HepG2 (cell line): ENCODE results near the gene RUNX2. TPM values are rescaled to one million over a fixed set of nuclear protein-coding genes. Genes with fewer than 3 reads are reported as not detected.

Experiments used
- ATAC-seq: fragments of 200-7000 bp; cut with Tn5 transposase; 3 replicates; pipeline ENCODE4 v1.9.1; 2020; ENCODE audit warnings: mild to moderate bottlenecking, moderate library complexity
- BruUV-seq: library from RNA; stranded (reverse); fragments of 400-500 nt; replicated peaks from 2 replicates; lab custom pipeline; 2021; lab: Mats Ljungman, UMichigan
- CTCF ChIA-PET: fragments of 300-600 bp; formaldehyde crosslinking; extraction: SDS; loops from one replicate; lab custom pipeline; 2021; ENCODE audit warnings: low total read pairs, inconsistent platforms, low intra/inter-chr PET ratio; lab: Yijun Ruan, JAX
- POLR2A ChIA-PET: fragments of 350-600 bp; sonication (Branson Sonifier 250); formaldehyde crosslinking; loops from one replicate; lab custom pipeline; 2020; ENCODE audit warnings: antibody characterized with exemption, inconsistent platforms; lab: Yijun Ruan, JAX
- DNase-seq: peaks from one replicate; pipeline ENCODE4 v3.0.0-alpha.2; 2015; ENCODE audit warnings: low spot score
- FAIRE-seq: peaks from 3 replicates; lab custom pipeline; 2011; peaks lifted over from hg19 to GRCh38; lab: Jason Lieb, UNC
- H2AFZ ChIP-seq: one replicate; pipeline ENCODE4 v1.6.1; 2011; ENCODE audit warnings: low read length, inconsistent platforms
- H3K27ac ChIP-seq: fragments of 300-600 bp; 3 replicates; pipeline ENCODE4 v1.8.0; 2011; ENCODE audit warnings: mixed run types, mild to moderate bottlenecking, mixed read lengths, low read length, inconsistent platforms; ENCODE audit not compliant: insufficient read depth; ENCODE audit errors: extremely low read length
- H3K27me3 ChIP-seq, 2 experiments: fragments of 200-600 bp in 1 of 2; 2 replicates in 1 of 2; 3 replicates in 1 of 2; pipeline versions ENCODE4 v1.6.0 to v1.8.0; 2011; ENCODE audit warnings: low read length in 2 of 2, mild to moderate bottlenecking in 2 of 2, moderate library complexity in 2 of 2, inconsistent platforms in 1 of 2; ENCODE audit not compliant: insufficient read depth in 2 of 2, control insufficient read depth in 1 of 2
- H3K36me3 ChIP-seq, 2 experiments: fragments of 200-600 bp in 1 of 2; replicated peaks in 1 of 2; 2 replicates in 1 of 2; 3 replicates in 1 of 2; pipeline versions ENCODE4 v1.5.1 to v1.8.0; 2011; ENCODE audit warnings: low read length in 2 of 2, inconsistent platforms in 1 of 2; ENCODE audit not compliant: insufficient read depth in 2 of 2, control insufficient read depth in 1 of 2
- H3K4me1 ChIP-seq: 2 replicates; pipeline ENCODE4 v1.5.1; 2012; ENCODE audit warnings: low read length, inconsistent platforms; ENCODE audit not compliant: insufficient read depth
- H3K4me2 ChIP-seq: 2 replicates; pipeline ENCODE4 v1.6.0; 2011; ENCODE audit warnings: low read depth, low read length, inconsistent platforms
- H3K4me3 ChIP-seq, 3 experiments: fragments of 200-600 bp in 1 of 3; sonication (generic), shearing (Covaris generic) in 1 of 3; replicated peaks in 1 of 3; 2 replicates each; pipeline ENCODE4 v1.5.1; 2011 to 2016; ENCODE audit warnings: low read length in 3 of 3, inconsistent platforms in 2 of 3, low read depth in 2 of 3, mild to moderate bottlenecking in 2 of 3, control low read depth in 1 of 3, mixed read lengths in 1 of 3; ENCODE audit not compliant: insufficient read depth in 1 of 3
- H3K79me2 ChIP-seq: one replicate; pipeline ENCODE4 v1.6.1; 2011; ENCODE audit warnings: low read length, inconsistent platforms; ENCODE audit not compliant: insufficient read depth
- H3K9ac ChIP-seq: 2 replicates; pipeline ENCODE4 v1.6.0; 2011; ENCODE audit warnings: mild to moderate bottlenecking, low read depth, low read length, inconsistent platforms; ENCODE audit not compliant: insufficient read depth
- H3K9me3 ChIP-seq: 2 replicates; pipeline ENCODE4 v1.5.1; 2012; ENCODE audit warnings: mild to moderate bottlenecking, low read length
- H4K20me1 ChIP-seq: 2 replicates; pipeline ENCODE4 v1.6.0; 2011; ENCODE audit warnings: inconsistent platforms, mild to moderate bottlenecking, low read length, moderate library complexity; ENCODE audit not compliant: insufficient read depth
- CHD2 ChIP-seq: IDR thresholded peaks from 2 replicates; pipeline ENCODE4 v1.6.1; 2011; ENCODE audit warnings: low read depth, low read length, improper control_type of control experiment
- CREB1 ChIP-seq, 2 experiments: fragments of 450-650 bp in 1 of 2; IDR thresholded peaks; 2 replicates each; pipeline ENCODE4 v1.6.1; 2016 to 2017; ENCODE audit warnings: control low read depth in 1 of 2, mild to moderate bottlenecking in 1 of 2, missing compliant biosample characterization in 1 of 2, missing genetic modification characterization in 1 of 2
- HNRNPUL1 ChIP-seq: fragments of 200-400 bp; formaldehyde crosslinking; IDR thresholded peaks from 2 replicates; pipeline ENCODE4 v1.6.1; 2017; ENCODE audit warnings: low read depth, mild to moderate bottlenecking, low read length, moderate library complexity
- MYC ChIP-seq: sonication (generic); formaldehyde crosslinking; IDR thresholded peaks from 2 replicates; pipeline ENCODE4 v1.9.0; 2021; ENCODE audit warnings: missing genetic modification reagents, borderline replicate concordance
- POLR2G ChIP-seq: fragments of 200-400 bp; formaldehyde crosslinking; IDR thresholded peaks from 2 replicates; pipeline ENCODE4 v1.6.1; 2018; ENCODE audit warnings: mild to moderate bottlenecking, low read depth, low read length, moderate library complexity
- SRY ChIP-seq: sonication (generic); formaldehyde crosslinking; IDR thresholded peaks from 2 replicates; pipeline ENCODE4 v1.8.0; 2022; ENCODE audit warnings: mild to moderate bottlenecking, missing genetic modification reagents
- TOE1 ChIP-seq: sonication (generic); formaldehyde crosslinking; IDR thresholded peaks from 2 replicates; pipeline ENCODE4 v1.4.0; 2020; ENCODE audit warnings: mild to moderate bottlenecking, missing genetic modification reagents
- ZNF557 ChIP-seq: sonication (generic); formaldehyde crosslinking; IDR thresholded peaks from 2 replicates; pipeline ENCODE4 v1.4.0; 2020; ENCODE audit warnings: missing genetic modification reagents
- WGBS: methylation state at CpG from one replicate; pipeline ENCODE4 v1.1.6; 2017; ENCODE audit warnings: low lambda C conversion rate; 5-methylcytosine and 5-hydroxymethylcytosine counted together
- in situ Hi-C: cut with HindIII; loops from 2 replicates; pipeline ENCODE4 v1.10.0; 2017; ENCODE audit warnings: low pct_unique_long_range_greater_than_20kb; ENCODE audit not compliant: extremely low pct_ligation_motif_present
- intact Hi-C: fragments of 100-400 bp; cut with micrococcal nuclease; formaldehyde crosslinking; loops from one replicate; pipeline ENCODE4 v1.10.0; 2022; ENCODE audit not compliant: unreplicated experiment
- polyA plus RNA-seq, 8 experiments: library from polyadenylated mRNA; depleted of rRNA in 3 of 8; stranded (reverse) in 7 of 8; unstranded in 1 of 8; fragments of >200 nt; fragmentation: Illumina TruSeq in 4 of 8; extraction: Trizol in 4 of 8; gene quantifications; 2 replicates each; pipeline versions ENCODE4 v1.2.1 to v1.2.3, GENCODE V29; 2011 to 2016; ENCODE audit warnings: low read depth in 4 of 8, missing spikeins in 1 of 8, mixed read lengths in 1 of 8; ENCODE audit not compliant: insufficient read depth in 1 of 8
- total RNA-seq, 5 experiments: library from RNA; depleted of rRNA; stranded (reverse); fragments of >200 nt; fragmentation: Illumina TruSeq; extraction: Trizol; gene quantifications; 2 replicates each; pipeline ENCODE4 v1.2.3, GENCODE V29; 2016; ENCODE audit warnings: low read depth in 1 of 5
- TF ChIP-seq, protein P1 (sequence below): sonication (generic); formaldehyde crosslinking; IDR thresholded peaks from 2 replicates; pipeline ENCODE4 v1.4.0; 2020; ENCODE audit warnings: missing genetic modification reagents
- TF ChIP-seq, protein P2 (sequence below): sonication (generic); formaldehyde crosslinking; IDR thresholded peaks from 2 replicates; pipeline ENCODE4 v1.9.0; 2021; ENCODE audit warnings: missing genetic modification reagents, mild to moderate bottlenecking, borderline replicate concordance
- TF ChIP-seq, protein P3 (sequence below): sonication (generic); formaldehyde crosslinking; IDR thresholded peaks from 2 replicates; pipeline ENCODE4 v1.4.0; 2020; ENCODE audit warnings: missing genetic modification reagents
- TF ChIP-seq, protein P4 (sequence below): sonication (generic); formaldehyde crosslinking; IDR thresholded peaks from 2 replicates; pipeline ENCODE4 v1.5.1; 2020; ENCODE audit warnings: missing genetic modification reagents, mild to moderate bottlenecking, borderline replicate concordance

Gene RUNX2
- total and polyA plus RNA-seq, 2 of the 13 experiments (the other 11 are each of a cell fraction or from before 2014, with no cell fraction given) = not detected

DNA sequence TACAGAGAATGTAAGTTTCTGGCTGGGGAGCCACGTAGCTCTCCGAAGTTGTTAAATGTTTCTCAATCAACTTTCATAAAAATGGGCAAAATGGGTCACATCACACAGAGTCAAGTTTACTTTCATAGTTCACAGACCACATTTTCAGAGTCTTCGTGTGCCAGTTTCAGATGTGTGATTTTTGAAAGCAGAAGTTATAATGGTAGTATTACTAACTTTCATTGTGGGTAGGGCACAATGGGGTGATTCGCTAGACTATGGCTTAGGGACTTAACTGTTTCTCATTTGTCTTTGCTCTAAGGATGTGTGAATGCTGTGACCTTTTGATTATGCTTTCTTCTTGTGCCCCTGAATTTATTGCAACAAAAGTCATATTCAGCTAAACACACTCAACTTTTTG lies 158.6 kb downstream of the RUNX2 start:
- FAIRE-seq = no peak

More for the DNA sequence above, 158.6 kb downstream of the RUNX2 start:
- DNase-seq = no peak
- Histone ChIP-seq H3K27me3 (peaks cover 0 to 4% of the 10 kb centered on the region in 2 experiments; a peak in 1 of 5 replicates), H3K4me2 (no peak overlapping the region), H3K79me2 (no peaks in the 10 kb centered on the region), H3K9ac (no peak overlapping the region), H2AFZ (no peak overlapping the region), H3K9me3 (no peaks in the 10 kb centered on the region), H3K4me1 (no peaks in the 10 kb centered on the region), H3K4me3 (no peak overlapping the region), H3K27ac (no peak overlapping the region), H4K20me1 (no peaks in the 10 kb centered on the region), H3K36me3 (no peaks in the 10 kb centered on the region)
- ChIA-PET POLR2A (no interaction called here), CTCF (no interaction called here)
- TF ChIP-seq CHD2 (no peak), ZNF557 (no peak), POLR2G (no peak), CREB1 (IDR thresholded peaks at IDR 0.05) (no peak), CREB1 (CRISPR knock-in tag; IDR thresholded peaks at IDR 0.05) (no peak), TOE1 (no peak), HNRNPUL1 (no peak), SRY (CRISPR knock-in tag) (no peak), MYC (CRISPR knock-in tag) (no peak)
- TF ChIP-seq, protein P1, sequence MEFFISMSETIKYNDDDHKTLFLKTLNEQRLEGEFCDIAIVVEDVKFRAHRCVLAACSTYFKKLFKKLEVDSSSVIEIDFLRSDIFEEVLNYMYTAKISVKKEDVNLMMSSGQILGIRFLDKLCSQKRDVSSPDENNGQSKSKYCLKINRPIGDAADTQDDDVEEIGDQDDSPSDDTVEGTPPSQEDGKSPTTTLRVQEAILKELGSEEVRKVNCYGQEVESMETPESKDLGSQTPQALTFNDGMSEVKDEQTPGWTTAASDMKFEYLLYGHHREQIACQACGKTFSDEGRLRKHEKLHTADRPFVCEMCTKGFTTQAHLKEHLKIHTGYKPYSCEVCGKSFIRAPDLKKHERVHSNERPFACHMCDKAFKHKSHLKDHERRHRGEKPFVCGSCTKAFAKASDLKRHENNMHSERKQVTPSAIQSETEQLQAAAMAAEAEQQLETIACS = no peak
- TF ChIP-seq, protein P2, sequence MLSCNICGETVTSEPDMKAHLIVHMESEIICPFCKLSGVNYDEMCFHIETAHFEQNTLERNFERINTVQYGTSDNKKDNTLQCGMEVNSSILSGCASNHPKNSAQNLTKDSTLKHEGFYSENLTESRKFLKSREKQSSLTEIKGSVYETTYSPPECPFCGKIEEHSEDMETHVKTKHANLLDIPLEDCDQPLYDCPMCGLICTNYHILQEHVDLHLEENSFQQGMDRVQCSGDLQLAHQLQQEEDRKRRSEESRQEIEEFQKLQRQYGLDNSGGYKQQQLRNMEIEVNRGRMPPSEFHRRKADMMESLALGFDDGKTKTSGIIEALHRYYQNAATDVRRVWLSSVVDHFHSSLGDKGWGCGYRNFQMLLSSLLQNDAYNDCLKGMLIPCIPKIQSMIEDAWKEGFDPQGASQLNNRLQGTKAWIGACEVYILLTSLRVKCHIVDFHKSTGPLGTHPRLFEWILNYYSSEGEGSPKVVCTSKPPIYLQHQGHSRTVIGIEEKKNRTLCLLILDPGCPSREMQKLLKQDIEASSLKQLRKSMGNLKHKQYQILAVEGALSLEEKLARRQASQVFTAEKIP (CRISPR knock-in tag) = no peak
- TF ChIP-seq, protein P3, sequence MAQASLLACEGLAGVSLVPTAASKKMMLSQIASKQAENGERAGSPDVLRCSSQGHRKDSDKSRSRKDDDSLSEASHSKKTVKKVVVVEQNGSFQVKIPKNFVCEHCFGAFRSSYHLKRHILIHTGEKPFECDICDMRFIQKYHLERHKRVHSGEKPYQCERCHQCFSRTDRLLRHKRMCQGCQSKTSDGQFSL (CRISPR knock-in tag) = no peak
- TF ChIP-seq, protein P4, sequence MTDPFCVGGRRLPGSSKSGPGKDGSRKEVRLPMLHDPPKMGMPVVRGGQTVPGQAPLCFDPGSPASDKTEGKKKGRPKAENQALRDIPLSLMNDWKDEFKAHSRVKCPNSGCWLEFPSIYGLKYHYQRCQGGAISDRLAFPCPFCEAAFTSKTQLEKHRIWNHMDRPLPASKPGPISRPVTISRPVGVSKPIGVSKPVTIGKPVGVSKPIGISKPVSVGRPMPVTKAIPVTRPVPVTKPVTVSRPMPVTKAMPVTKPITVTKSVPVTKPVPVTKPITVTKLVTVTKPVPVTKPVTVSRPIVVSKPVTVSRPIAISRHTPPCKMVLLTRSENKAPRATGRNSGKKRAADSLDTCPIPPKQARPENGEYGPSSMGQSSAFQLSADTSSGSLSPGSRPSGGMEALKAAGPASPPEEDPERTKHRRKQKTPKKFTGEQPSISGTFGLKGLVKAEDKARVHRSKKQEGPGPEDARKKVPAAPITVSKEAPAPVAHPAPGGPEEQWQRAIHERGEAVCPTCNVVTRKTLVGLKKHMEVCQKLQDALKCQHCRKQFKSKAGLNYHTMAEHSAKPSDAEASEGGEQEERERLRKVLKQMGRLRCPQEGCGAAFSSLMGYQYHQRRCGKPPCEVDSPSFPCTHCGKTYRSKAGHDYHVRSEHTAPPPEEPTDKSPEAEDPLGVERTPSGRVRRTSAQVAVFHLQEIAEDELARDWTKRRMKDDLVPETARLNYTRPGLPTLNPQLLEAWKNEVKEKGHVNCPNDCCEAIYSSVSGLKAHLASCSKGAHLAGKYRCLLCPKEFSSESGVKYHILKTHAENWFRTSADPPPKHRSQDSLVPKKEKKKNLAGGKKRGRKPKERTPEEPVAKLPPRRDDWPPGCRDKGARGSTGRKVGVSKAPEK (CRISPR knock-in tag) = no peak
- in situ Hi-C loops = no loop called here
- ATAC-seq = no peak
- intact Hi-C loops = no loop called here
- BruUV-seq = no TSS peak
- 15% methylated on average over 4 of the region's 4 CpGs for WGBS
